Trophoblast cell (in vitro differentiated cells and primary cell): Measurements from ENCODE around the gene CSAG3. TPM values are rescaled to one million over a fixed set of nuclear protein-coding genes. Genes with fewer than 3 reads are reported as not detected.
"Not testable (repeated sequence)": the region's sequence is repeated elsewhere in the genome, so short reads cannot be mapped to it uniquely, and the experiment has no call there.

Experiments used
- DNase-seq, 2 donors: peaks; one replicate each; pipeline ENCODE4 v3.0.0-alpha.2; 2016
- H2AFZ ChIP-seq: 2 replicates; pipeline ENCODE4 v1.6.1; 2013; ENCODE audit warnings: low read length, moderate library complexity, mild to moderate bottlenecking; ENCODE audit not compliant: insufficient read depth, poor library complexity
- H2AK5ac ChIP-seq: 2 replicates; pipeline ENCODE4 v1.6.1; 2013; ENCODE audit warnings: mild to moderate bottlenecking, low read length
- H2BK120ac ChIP-seq: 2 replicates; pipeline ENCODE4 v1.6.1; 2013; ENCODE audit warnings: low read length, mild to moderate bottlenecking, moderate library complexity; ENCODE audit not compliant: insufficient read depth, poor library complexity
- H2BK12ac ChIP-seq: 2 replicates; pipeline ENCODE4 v1.6.1; 2013; ENCODE audit warnings: mild to moderate bottlenecking, low read length, moderate library complexity
- H2BK5ac ChIP-seq: 2 replicates; pipeline ENCODE4 v1.6.1; 2013; ENCODE audit warnings: low read length, low read depth, moderate library complexity, mild to moderate bottlenecking; ENCODE audit not compliant: poor library complexity
- H3K14ac ChIP-seq: 2 replicates; pipeline ENCODE4 v1.6.1; 2013; ENCODE audit warnings: mild to moderate bottlenecking, low read length
- H3K18ac ChIP-seq: 2 replicates; pipeline ENCODE4 v1.6.1; 2013; ENCODE audit warnings: mild to moderate bottlenecking, low read length
- H3K23ac ChIP-seq: 2 replicates; pipeline ENCODE4 v1.6.1; 2013; ENCODE audit warnings: low read length
- H3K27ac ChIP-seq: 2 replicates; pipeline ENCODE4 v1.5.1; 2013; ENCODE audit warnings: low read depth, mild to moderate bottlenecking, inconsistent platforms, low read length, moderate library complexity
- H3K27me3 ChIP-seq: 2 replicates; pipeline ENCODE4 v1.6.1; 2013; ENCODE audit warnings: inconsistent platforms, mild to moderate bottlenecking, low read length, moderate library complexity; ENCODE audit not compliant: insufficient read depth
- H3K36me3 ChIP-seq, 2 experiments: 1 replicate in 1 of 2; 2 replicates in 1 of 2; pipeline ENCODE4 v1.6.1; 2013; ENCODE audit warnings: low read length in 2 of 2, mild to moderate bottlenecking in 2 of 2, moderate library complexity in 1 of 2; ENCODE audit not compliant: insufficient read depth in 2 of 2, control insufficient read depth in 1 of 2
- H3K4ac ChIP-seq: 2 replicates; pipeline ENCODE4 v1.6.1; 2013; ENCODE audit warnings: low read depth, mild to moderate bottlenecking, low read length, moderate library complexity
- H3K4me1 ChIP-seq, 2 experiments: 1 replicate in 1 of 2; 2 replicates in 1 of 2; pipeline ENCODE4 v1.6.1; 2013; ENCODE audit warnings: low read length in 2 of 2, mild to moderate bottlenecking in 2 of 2, moderate library complexity in 1 of 2; ENCODE audit not compliant: insufficient read depth in 2 of 2, control insufficient read depth in 1 of 2
- H3K4me2 ChIP-seq: 2 replicates; pipeline ENCODE4 v1.6.1; 2013; ENCODE audit warnings: inconsistent platforms, mild to moderate bottlenecking, low read length, moderate library complexity
- H3K4me3 ChIP-seq: 2 replicates; pipeline ENCODE4 v1.5.1; 2013; ENCODE audit warnings: mild to moderate bottlenecking, low read depth, low read length, inconsistent platforms
- H3K79me1 ChIP-seq: one replicate; pipeline ENCODE4 v1.6.1; 2013; ENCODE audit warnings: low read length
- H3K79me2 ChIP-seq: 2 replicates; pipeline ENCODE4 v1.6.1; 2013; ENCODE audit warnings: low read length, mild to moderate bottlenecking; ENCODE audit not compliant: control insufficient read depth, insufficient read depth, poor library complexity
- H3K9ac ChIP-seq: 2 replicates; pipeline ENCODE4 v1.6.1; 2013; ENCODE audit warnings: mild to moderate bottlenecking, low read length
- H3K9me3 ChIP-seq: 2 replicates; pipeline ENCODE4 v1.6.1; 2013; ENCODE audit warnings: low read depth, mild to moderate bottlenecking, control low read depth, inconsistent platforms, low read length; ENCODE audit not compliant: insufficient read depth
- H4K12ac ChIP-seq: 2 replicates; pipeline ENCODE4 v1.6.1; 2013; ENCODE audit warnings: low read depth, mild to moderate bottlenecking, low read length, moderate library complexity
- H4K8ac ChIP-seq: 2 replicates; pipeline ENCODE4 v1.6.1; 2013; ENCODE audit warnings: low read depth, mild to moderate bottlenecking, low read length, moderate library complexity
- H4K91ac ChIP-seq: one replicate; pipeline ENCODE4 v1.6.1; 2013; ENCODE audit warnings: low read depth, mild to moderate bottlenecking, low read length, moderate library complexity
- WGBS: extraction: QIAGEN DNeasy Blood & Tissue Kit; methylation state at CpG from one replicate; pipeline ENCODE4 v1.1.7; 2013; ENCODE audit warnings: missing lambda C conversion rate; ENCODE audit not compliant: insufficient read length, insufficient coverage; ENCODE audit errors: extremely low coverage; 5-methylcytosine and 5-hydroxymethylcytosine counted together
- polyA plus RNA-seq: library from polyadenylated mRNA; stranded (reverse); fragments of 200-250 nt; gene quantifications from 2 replicates; pipeline ENCODE4 v1.2.3, GENCODE V29; 2013

Gene CSAG3
- polyA plus RNA-seq, result not detected in 2 replicates

GRCh38 chrX:152758918-152759317 is at the start of gene CSAG3:
Gene CSAG3 (plus strand): TSS chrX:152759218.
- H2BK5ac ChIP-seq, H2BK120ac ChIP-seq, H3K27ac ChIP-seq, H3K79me2 ChIP-seq, DNase-seq, H3K4me3 ChIP-seq, H3K79me1 ChIP-seq, H3K23ac ChIP-seq, H2AFZ ChIP-seq, H2AK5ac ChIP-seq, H3K4me1 ChIP-seq, H4K91ac ChIP-seq, H3K4me2 ChIP-seq, H3K18ac ChIP-seq, H2BK12ac ChIP-seq, H3K27me3 ChIP-seq, H3K4ac ChIP-seq, H4K12ac ChIP-seq, H4K8ac ChIP-seq, H3K36me3 ChIP-seq, H3K9ac ChIP-seq, H3K9me3 ChIP-seq, H3K14ac ChIP-seq: not testable (repeated sequence)
- no CpG with 5 or more reads among the region's 2 CpGs for WGBS

GRCh38 chrX:152713195-152713594 is 45.8 kb upstream of the CSAG3 start:
- H3K27me3 ChIP-seq, result not testable (repeated sequence)

GRCh38 chrX:152713815-152714787 is 44.9 kb upstream of the CSAG3 start, which contains the start of gene MAGEA2B:
Gene MAGEA2B (plus strand): TSS chrX:152714628. CDS start chrX:152717107, 2,479 bp downstream.
- H2BK5ac ChIP-seq, H3K14ac ChIP-seq, H3K4me2 ChIP-seq, H4K91ac ChIP-seq, H2BK12ac ChIP-seq, H2AFZ ChIP-seq, H2AK5ac ChIP-seq, H3K36me3 ChIP-seq, H3K9ac ChIP-seq, H3K4ac ChIP-seq, DNase-seq, H3K9me3 ChIP-seq, H3K27ac ChIP-seq, H3K79me2 ChIP-seq, H4K12ac ChIP-seq, H3K79me1 ChIP-seq, H3K4me3 ChIP-seq, H3K27me3 ChIP-seq, H3K18ac ChIP-seq, H4K8ac ChIP-seq, H2BK120ac ChIP-seq, H3K23ac ChIP-seq, H3K4me1 ChIP-seq: not testable (repeated sequence)
- WGBS, result no CpG with 5 or more reads among the region's 35 CpGs

More at GRCh38 chrX:152713195-152713594, 45.8 kb upstream of the CSAG3 start:
- not testable (repeated sequence) for H3K79me1 ChIP-seq, H3K4me3 ChIP-seq, H3K18ac ChIP-seq, H2AFZ ChIP-seq, H4K8ac ChIP-seq, H3K9ac ChIP-seq, H3K4me2 ChIP-seq, H3K79me2 ChIP-seq, H3K27ac ChIP-seq, H3K14ac ChIP-seq, H3K9me3 ChIP-seq, H3K4ac ChIP-seq, H2BK12ac ChIP-seq, H2AK5ac ChIP-seq, H2BK120ac ChIP-seq, H2BK5ac ChIP-seq, H3K23ac ChIP-seq, H4K91ac ChIP-seq, H3K36me3 ChIP-seq, DNase-seq, H3K4me1 ChIP-seq, H4K12ac ChIP-seq
- WGBS, result no CpG with 5 or more reads among the region's 5 CpGs

GRCh38 chrX:152725409-152725808 is 33.6 kb upstream of the CSAG3 start:
- H2BK12ac ChIP-seq, result no peak overlapping the region
- H4K8ac ChIP-seq, result no peak overlapping the region
- H3K27me3 ChIP-seq, result no peaks in the 10 kb centered on the region
- no peaks in the 10 kb centered on the region for H3K79me1 ChIP-seq
- no peak overlapping the region for H2BK5ac ChIP-seq
- H3K27ac ChIP-seq, result no peak overlapping the region
- H3K18ac ChIP-seq, result no peak overlapping the region
- H3K36me3 ChIP-seq, result no peaks in the 10 kb centered on the region
- H2BK120ac ChIP-seq, result no peak overlapping the region
- no peak for DNase-seq
- H3K9me3 ChIP-seq, result no peaks in the 10 kb centered on the region
- no peak overlapping the region for H3K23ac ChIP-seq
- H4K91ac ChIP-seq, result no peak overlapping the region
- no peaks in the 10 kb centered on the region for H3K4me1 ChIP-seq
- H3K9ac ChIP-seq, result no peak overlapping the region
- no peak overlapping the region for H2AK5ac ChIP-seq
- no peaks in the 10 kb centered on the region for H3K79me2 ChIP-seq
- H2AFZ ChIP-seq, result no peak overlapping the region
- no peak overlapping the region for H3K4ac ChIP-seq
- H3K4me2 ChIP-seq, result no peak overlapping the region
- no peak overlapping the region for H3K4me3 ChIP-seq
- no peak overlapping the region for H3K14ac ChIP-seq
- WGBS, result no CpG with 5 or more reads among the region's 7 CpGs
- H4K12ac ChIP-seq, result no peak overlapping the region
